Measurements from ENCODE around the gene KIF19. TPM values are rescaled to one million over a fixed set of nuclear protein-coding genes. Genes with fewer than 3 reads are reported as not detected.

KIF19 gene
- total and polyA plus RNA-seq, 2 experiments from 2014 or later: not detected

- no peak overlapping the region for H3K27ac ChIP-seq
- no peaks in the 10 kb centered on the region for H3K9me2 ChIP-seq (ENCODE audit: insufficient read depth)
- H3K9me3 ChIP-seq (ENCODE audit: low read depth): no peaks in the 10 kb centered on the region
- WGBS, 2 experiments (ENCODE audit: low coverage in 1 of 2, low lambda C conversion rate in 2 of 2, missing lambda C conversion rate in 2 of 2): 25 to 27% methylated on average over 11 of the region's 11 CpGs
- no peaks in the 10 kb centered on the region for H3K36me3 ChIP-seq (ENCODE audit: low read depth)
- no peaks in the 10 kb centered on the region for H3F3A ChIP-seq (ENCODE audit: insufficient read depth)
- no peak for DNase-seq
- H4K20me1 ChIP-seq (ENCODE audit: insufficient read depth): no peaks in the 10 kb centered on the region
- no peak overlapping the region for H3K4me3 ChIP-seq
- no peak overlapping the region for H3K9ac ChIP-seq
- no peak for TF ChIP-seq EZH2 (IDR thresholded peaks at IDR 0.05; ENCODE audit: insufficient read depth, poor library complexity, severe bottlenecking)
- no peak for TF ChIP-seq EZH2phosphoT487 (IDR thresholded peaks at IDR 0.05; ENCODE audit: insufficient read depth, low read depth)
- H3K4me2 ChIP-seq (ENCODE audit: unreplicated experiment): no peak overlapping the region
- H3K27me3 ChIP-seq (replicated peaks; ENCODE audit: insufficient read depth): peaks cover 15% of the 10 kb centered on the region; the same call in 1 of the 2 replicates
- no peaks in the 10 kb centered on the region for H3K4me1 ChIP-seq (ENCODE audit: insufficient read depth)
- no peak overlapping the region for H2AFZ ChIP-seq
- in situ Hi-C loops (cut with MboI): no loop called here
- no peaks in the 10 kb centered on the region for H3K79me2 ChIP-seq (ENCODE audit: insufficient read depth)
These were observed 6.8 kb downstream of the KIF19 start for GRCh38 chr17:74332763-74333283.

GRCh38 chr17:74334393-74335039, 8.5 kb downstream of the KIF19 start:
- in situ Hi-C loops (cut with MboI): no loop called here
- Histone ChIP-seq H3K4me3 (no peak overlapping the region), H3K36me3 (ENCODE audit: low read depth) (no peaks in the 10 kb centered on the region), H3K9me2 (ENCODE audit: insufficient read depth) (no peaks in the 10 kb centered on the region), H3K79me2 (ENCODE audit: insufficient read depth) (no peaks in the 10 kb centered on the region), H3K4me2 (ENCODE audit: unreplicated experiment) (no peak overlapping the region), H3K27ac (no peak overlapping the region), H3K9ac (no peak overlapping the region), H3K4me1 (ENCODE audit: insufficient read depth) (no peaks in the 10 kb centered on the region), H4K20me1 (ENCODE audit: insufficient read depth) (no peaks in the 10 kb centered on the region), H3F3A (ENCODE audit: insufficient read depth) (no peaks in the 10 kb centered on the region), H2AFZ (no peak overlapping the region), H3K9me3 (ENCODE audit: low read depth) (no peaks in the 10 kb centered on the region), H3K27me3 (replicated peaks; ENCODE audit: insufficient read depth) (peaks cover 15% of the 10 kb centered on the region)
- no peak for TF ChIP-seq EZH2phosphoT487 (IDR thresholded peaks at IDR 0.05; ENCODE audit: insufficient read depth, low read depth)
- no peak for TF ChIP-seq EZH2 (IDR thresholded peaks at IDR 0.05; ENCODE audit: insufficient read depth, poor library complexity, severe bottlenecking)
- 33 to 39% methylated on average over 2 of the region's 2 CpGs for WGBS, 2 experiments (ENCODE audit: low coverage in 1 of 2, low lambda C conversion rate in 2 of 2, missing lambda C conversion rate in 2 of 2)
- DNase-seq: peak; percentile 19

- DNase-seq: no peak
- Histone ChIP-seq H3F3A (ENCODE audit: insufficient read depth) (no peaks in the 10 kb centered on the region), H3K9me2 (ENCODE audit: insufficient read depth) (no peaks in the 10 kb centered on the region), H3K4me2 (ENCODE audit: unreplicated experiment) (no peak overlapping the region), H3K9ac (no peak overlapping the region), H3K27ac (no peak overlapping the region), H3K36me3 (ENCODE audit: low read depth) (no peaks in the 10 kb centered on the region), H3K27me3 (replicated peaks; ENCODE audit: insufficient read depth) (peaks cover 14% of the 10 kb centered on the region), H3K9me3 (ENCODE audit: low read depth) (no peaks in the 10 kb centered on the region), H4K20me1 (ENCODE audit: insufficient read depth) (no peaks in the 10 kb centered on the region), H2AFZ (no peak overlapping the region), H3K4me3 (no peak overlapping the region), H3K4me1 (ENCODE audit: insufficient read depth) (no peaks in the 10 kb centered on the region), H3K79me2 (ENCODE audit: insufficient read depth) (no peaks in the 10 kb centered on the region)
- 33 to 44% methylated on average over 5 of the region's 5 CpGs for WGBS, 2 experiments (ENCODE audit: low coverage in 1 of 2, low lambda C conversion rate in 2 of 2, missing lambda C conversion rate in 2 of 2)
- in situ Hi-C loops (cut with MboI): no loop called here
- no peak for TF ChIP-seq EZH2 (IDR thresholded peaks at IDR 0.05; ENCODE audit: insufficient read depth, poor library complexity, severe bottlenecking)
- TF ChIP-seq EZH2phosphoT487 (IDR thresholded peaks at IDR 0.05; ENCODE audit: insufficient read depth, low read depth): no peak
These were observed 9.6 kb downstream of the KIF19 start for GRCh38 chr17:74335529-74336062.

- Histone ChIP-seq H3F3A (ENCODE audit: insufficient read depth) (no peaks in the 10 kb centered on the region), H3K9me2 (ENCODE audit: insufficient read depth) (no peaks in the 10 kb centered on the region), H3K4me2 (ENCODE audit: unreplicated experiment) (no peak overlapping the region), H3K27ac (no peak overlapping the region), H3K9ac (no peak overlapping the region), H4K20me1 (ENCODE audit: insufficient read depth) (no peaks in the 10 kb centered on the region), H3K4me1 (ENCODE audit: insufficient read depth) (no peaks in the 10 kb centered on the region), H3K79me2 (ENCODE audit: insufficient read depth) (no peaks in the 10 kb centered on the region), H2AFZ (no peak overlapping the region), H3K4me3 (no peak overlapping the region), H3K9me3 (ENCODE audit: low read depth) (no peaks in the 10 kb centered on the region), H3K36me3 (ENCODE audit: low read depth) (no peaks in the 10 kb centered on the region), H3K27me3 (replicated peaks; ENCODE audit: insufficient read depth) (peaks cover 10% of the 10 kb centered on the region)
- in situ Hi-C loops (cut with MboI): no loop called here
- DNase-seq: no peak
- TF ChIP-seq EZH2 (IDR thresholded peaks at IDR 0.05; ENCODE audit: insufficient read depth, poor library complexity, severe bottlenecking) (no peak), EZH2phosphoT487 (IDR thresholded peaks at IDR 0.05; ENCODE audit: insufficient read depth, low read depth) (no peak)
- 58 to 63% methylated on average over 7 of the region's 7 CpGs for WGBS, 2 experiments (ENCODE audit: low coverage in 1 of 2, low lambda C conversion rate in 2 of 2, missing lambda C conversion rate in 2 of 2)
These were observed 10.3 kb downstream of the KIF19 start for GRCh38 chr17:74336307-74336706.

Measured in GM23248 (cell line).